HG03520 (cell line): ENCODE measurements around the gene DDX31.
"Not testable (repeated sequence)": the region's sequence is repeated elsewhere in the genome, so short reads cannot be mapped to it uniquely, and the experiment has no call there.

Experiments used
- ATAC-seq: cut with Tn5 transposase; IDR thresholded peaks from one replicate; pipeline ENCODE4 v1.9.1; 2021; ENCODE audit warnings: mild to moderate bottlenecking, moderate library complexity; ENCODE audit not compliant: unreplicated experiment

Gene DDX31

DNA sequence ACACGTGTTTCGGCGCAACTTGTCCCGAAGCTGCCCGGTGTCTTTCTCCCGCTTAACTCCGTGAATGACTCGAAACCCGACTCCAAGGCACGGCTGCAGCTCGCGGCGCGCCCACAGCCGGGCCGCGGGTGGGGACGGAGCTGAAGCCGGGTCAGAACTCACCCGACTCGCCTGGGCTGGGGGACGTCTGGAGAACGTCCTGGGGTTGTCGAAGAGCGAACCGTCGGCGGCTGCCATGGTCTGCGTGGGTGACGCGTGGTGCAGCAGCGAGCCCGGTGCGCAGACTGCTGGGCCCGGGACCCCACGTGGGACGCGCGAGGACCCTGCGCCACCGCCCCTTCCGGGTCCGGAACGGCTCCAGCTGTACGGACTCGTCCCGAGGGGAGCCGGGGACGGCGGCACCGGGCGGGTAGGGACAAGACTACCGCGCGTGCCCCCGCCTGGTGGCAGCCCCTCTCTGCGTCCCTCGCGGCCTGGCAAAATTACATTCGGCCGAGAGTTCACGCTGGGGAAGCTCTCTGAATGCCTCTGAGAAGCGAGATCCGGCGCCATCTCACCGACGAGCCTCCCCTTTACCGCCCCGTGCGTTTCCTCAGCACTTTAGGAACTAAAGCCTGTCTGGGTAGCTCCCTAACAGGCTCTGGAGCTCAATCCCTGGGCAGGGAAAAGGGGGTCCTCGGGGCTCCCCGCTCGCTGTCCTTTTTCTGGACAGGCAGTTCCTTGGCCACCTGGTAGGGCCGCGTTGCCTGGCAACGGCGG is at the start of gene DDX31:
Gene DDX31, minus strand, starts transcription at position 286 of the 759 bp plus-strand sequence. Its CDS starts 49 bp downstream, at position 237.
- ATAC-seq, result peak; percentile 73

DNA sequence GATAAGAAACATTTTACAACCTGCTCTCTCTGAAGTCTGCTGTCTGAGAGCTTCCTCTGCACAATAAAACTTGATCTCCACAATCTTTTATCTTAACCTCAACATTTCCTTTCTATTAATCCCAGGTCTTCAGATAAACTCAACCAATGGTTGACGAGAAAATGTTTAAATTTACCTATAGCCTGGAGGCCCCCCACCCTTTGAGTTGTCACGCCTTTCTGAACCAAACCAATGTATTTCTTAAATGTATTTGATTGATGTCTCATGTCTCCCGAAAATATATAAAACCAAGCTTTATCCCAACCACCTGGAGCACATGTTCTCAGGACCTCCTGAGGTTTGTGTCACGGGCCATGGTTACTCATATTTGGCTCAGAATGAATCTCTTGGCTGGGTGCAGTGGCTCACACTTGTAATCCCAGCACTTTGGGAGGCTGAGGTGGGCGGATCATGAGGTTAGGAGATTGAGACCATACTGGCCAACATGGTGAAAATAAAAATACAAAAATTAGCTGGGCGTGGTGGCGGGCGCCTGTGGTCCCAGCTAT is 48.7 kb upstream of the DDX31 start:
- not testable (repeated sequence) for ATAC-seq

GRCh38 chr9:132717326-132717945 is 47.7 kb upstream of the DDX31 start:
- no peak for ATAC-seq

GRCh38 chr9:132716007-132716406 is 46.2 kb upstream of the DDX31 start:
- no peak for ATAC-seq

GRCh38 chr9:132712753-132713152 is 43.0 kb upstream of the DDX31 start:
- ATAC-seq, result no peak

- no peak for ATAC-seq
Measured at GRCh38 chr9:132711846-132712245, 42.1 kb upstream of the DDX31 start.

DNA sequence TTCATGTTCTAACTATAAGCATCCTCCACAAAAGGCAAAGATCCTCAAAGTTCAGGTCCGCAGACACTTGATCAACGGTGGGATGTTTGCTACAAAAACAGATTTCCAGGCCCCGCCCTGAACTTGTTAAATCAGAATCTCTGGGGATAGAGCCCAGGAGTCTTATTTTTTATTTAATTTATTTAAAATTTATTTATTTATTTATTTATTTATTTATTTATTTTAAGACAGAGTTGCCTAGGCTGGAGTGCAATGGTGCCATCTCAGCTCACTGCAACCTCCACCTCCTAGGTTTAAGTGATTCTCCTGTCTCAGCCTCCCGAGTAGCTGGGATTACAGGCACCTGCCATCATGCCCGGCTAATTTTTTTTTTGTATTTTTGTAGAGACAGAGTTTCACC is 41.4 kb upstream of the DDX31 start:
- ATAC-seq, result not testable (repeated sequence)

- no peak for ATAC-seq
Measured at GRCh38 chr9:132710333-132710732, 40.5 kb upstream of the DDX31 start.

- no peak for ATAC-seq
Measured at GRCh38 chr9:132708769-132709430, 39.1 kb upstream of the DDX31 start.

- no peak for ATAC-seq
Measured at GRCh38 chr9:132708239-132708638, 38.5 kb upstream of the DDX31 start.

- no peak for ATAC-seq
Measured at GRCh38 chr9:132703336-132703735, 33.6 kb upstream of the DDX31 start.

GRCh38 chr9:132702254-132702653 is 32.5 kb upstream of the DDX31 start:
- ATAC-seq, result no peak

DNA sequence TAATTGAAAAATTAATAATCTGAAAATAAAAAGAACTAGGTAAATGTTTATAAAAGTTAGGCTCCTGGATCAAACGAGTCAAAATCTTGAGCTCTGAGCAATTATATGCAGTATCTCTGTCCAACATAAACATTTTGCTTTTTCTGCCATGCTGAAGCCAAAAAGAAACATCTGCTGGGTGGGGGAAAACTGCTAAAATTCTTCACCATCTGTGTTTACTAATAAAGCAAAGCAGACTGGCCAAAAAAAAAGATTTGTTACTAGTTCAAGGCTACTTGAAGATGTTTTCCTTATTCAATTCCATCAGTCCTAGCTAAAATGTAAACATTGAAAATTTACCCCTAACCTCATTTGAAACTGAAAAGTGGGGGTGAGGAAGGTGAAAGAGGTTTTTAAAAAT is 30.2 kb upstream of the DDX31 start:
- ATAC-seq, result no peak

GRCh38 chr9:132698989-132699388 is 29.2 kb upstream of the DDX31 start:
- no peak for ATAC-seq

GRCh38 chr9:132697230-132697629 is 27.4 kb upstream of the DDX31 start:
- ATAC-seq, result no peak

DNA sequence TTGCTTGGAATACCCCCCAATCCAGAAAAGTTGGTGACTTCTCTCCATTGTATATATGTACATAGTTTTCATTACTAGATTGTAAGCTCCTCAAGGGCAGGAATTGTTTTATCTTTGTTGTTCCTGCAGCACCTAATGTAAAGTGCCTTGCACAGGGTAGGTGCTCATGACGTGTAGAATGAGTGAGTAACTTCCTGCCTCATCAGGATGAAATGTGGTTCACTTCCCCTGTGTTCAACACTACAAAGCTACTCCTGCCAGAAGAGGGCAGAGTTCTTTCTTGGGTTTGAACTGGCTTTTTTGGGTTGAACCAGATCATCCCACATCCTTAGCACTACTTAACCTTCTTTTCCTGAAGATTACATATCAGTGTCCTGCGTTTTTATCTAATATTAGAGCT is 24.4 kb upstream of the DDX31 start:
- ATAC-seq, result no peak

- no peak for ATAC-seq
Measured at GRCh38 chr9:132690696-132691095, 20.9 kb upstream of the DDX31 start.

DNA sequence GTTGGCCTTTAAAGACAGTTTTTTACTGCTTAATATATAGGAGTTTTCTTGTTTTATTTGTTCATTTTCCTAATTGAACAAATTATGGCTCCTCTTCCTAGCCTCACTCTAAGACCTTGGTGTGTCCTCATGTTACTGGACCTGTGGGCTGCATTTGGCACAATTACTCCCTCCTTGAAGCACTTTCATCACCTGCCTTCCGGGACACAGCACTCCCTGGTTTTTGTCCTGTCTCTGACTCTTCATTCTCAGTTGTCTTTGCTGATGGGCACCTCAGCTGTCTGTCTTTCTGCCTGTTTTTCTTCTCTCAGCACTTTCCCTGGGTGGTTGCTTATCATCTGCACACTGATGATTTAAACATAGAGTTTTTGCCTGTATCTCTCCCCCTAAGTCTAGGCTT is 14.1 kb upstream of the DDX31 start:
- ATAC-seq, result no peak

GRCh38 chr9:132681561-132681960 is 11.8 kb upstream of the DDX31 start:
- no peak for ATAC-seq

DNA sequence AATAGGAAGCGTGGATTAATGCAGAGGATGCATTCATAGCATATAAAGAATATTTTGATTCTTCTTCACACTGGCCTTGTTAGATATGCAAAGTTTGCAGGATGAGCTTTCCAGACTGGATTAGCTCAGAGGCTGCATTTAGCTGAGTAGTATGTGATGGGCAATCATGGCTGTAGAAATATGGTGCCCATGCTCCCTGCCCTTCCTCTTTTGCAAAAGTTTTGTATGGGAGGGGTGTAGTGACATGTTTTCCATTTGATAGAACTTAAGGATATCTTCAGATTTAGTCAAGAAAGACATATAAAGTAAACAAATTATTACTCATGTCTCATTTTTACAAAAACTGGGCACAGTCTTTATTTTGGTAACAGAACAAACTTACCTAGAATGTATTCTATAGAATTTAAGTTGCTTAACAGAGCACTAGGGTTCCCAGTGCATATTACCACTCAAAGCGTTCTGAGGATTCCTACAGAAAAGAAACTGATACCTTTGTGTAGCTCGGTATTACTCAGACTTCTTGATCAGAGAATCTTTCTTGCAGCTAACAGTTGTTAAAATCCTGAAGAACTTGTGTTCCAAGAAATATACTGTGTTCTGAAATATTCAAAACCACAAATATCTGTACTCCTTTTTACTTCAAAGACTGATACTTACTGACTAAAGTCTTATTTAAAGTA is 10.3 kb upstream of the DDX31 start:
- no peak for ATAC-seq

DNA sequence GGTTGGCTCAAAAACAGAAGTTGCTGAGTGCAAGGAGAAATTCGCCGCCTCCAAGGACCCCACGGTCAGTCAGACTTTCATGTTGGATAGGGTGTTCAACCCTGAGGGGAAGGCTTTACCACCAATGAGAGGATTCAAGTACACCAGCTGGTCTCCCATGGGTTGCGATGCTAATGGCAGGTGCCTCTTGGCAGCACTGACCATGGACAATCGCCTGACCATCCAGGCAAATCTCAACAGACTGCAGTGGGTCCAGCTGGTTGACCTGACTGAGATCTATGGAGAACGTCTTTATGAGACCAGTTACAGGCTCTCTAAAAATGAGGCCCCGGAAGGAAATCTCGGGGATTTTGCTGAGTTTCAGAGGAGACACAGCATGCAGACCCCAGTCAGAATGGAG is 8.2 kb upstream of the DDX31 start:
- ATAC-seq, result no peak
